Spleen (tissue), 11 donors: Measurements from ENCODE around the gene CPN2. TPM values are rescaled to one million over a fixed set of nuclear protein-coding genes. Genes with fewer than 3 reads are reported as not detected.

Experiments used
- DNase-seq: peaks from one replicate; pipeline ENCODE4 v3.0.0-alpha.2; 2020
- H3K27ac ChIP-seq, 8 donors: fragments of 200-600 bp; sonication (generic) in 7 of 8; 1 replicate in 4 of 8; 2 replicates in 4 of 8; pipeline versions ENCODE4 v1.5.0 to v1.8.0; 2016 to 2021; ENCODE audit warnings: inconsistent platforms in 4 of 8, mild to moderate bottlenecking in 4 of 8, moderate library complexity in 1 of 8
- H3K27me3 ChIP-seq, 7 donors: fragments of 200-600 bp; sonication (generic) in 6 of 7; replicated peaks in 1 of 7; 1 replicate in 4 of 7; 2 replicates in 3 of 7; pipeline versions ENCODE4 v1.5.0 to v1.8.0; 2016 to 2021; ENCODE audit warnings: inconsistent platforms in 3 of 7, mild to moderate bottlenecking in 1 of 7
- H3K36me3 ChIP-seq, 6 donors: fragments of 200-600 bp; sonication (generic) in 5 of 6; 1 replicate in 4 of 6; 2 replicates in 2 of 6; pipeline versions ENCODE4 v1.5.0 to v1.8.0; 2016 to 2021; ENCODE audit warnings: inconsistent platforms in 2 of 6
- H3K4me1 ChIP-seq, 6 donors: fragments of 200-600 bp; sonication (generic) in 5 of 6; 1 replicate in 3 of 6; 2 replicates in 3 of 6; pipeline versions ENCODE4 v1.5.0 to v1.8.0; 2016 to 2021; ENCODE audit warnings: inconsistent platforms in 3 of 6
- H3K4me3 ChIP-seq, 8 donors: fragments of 200-600 bp; sonication (generic) in 7 of 8; 1 replicate in 4 of 8; 2 replicates in 4 of 8; pipeline versions ENCODE4 v1.5.0 to v1.8.0; 2016 to 2021; ENCODE audit warnings: inconsistent platforms in 4 of 8, mild to moderate bottlenecking in 4 of 8, moderate library complexity in 2 of 8
- H3K9me3 ChIP-seq, 8 donors: fragments of 200-600 bp; sonication (generic) in 7 of 8; 1 replicate in 4 of 8; 2 replicates in 4 of 8; pipeline versions ENCODE4 v1.5.0 to v1.8.0; 2016 to 2021; ENCODE audit warnings: inconsistent platforms in 4 of 8
- CTCF ChIP-seq, 11 experiments: fragments of 200-600 bp in 7 of 11; fragments of 450-650 bp in 4 of 11; sonication (generic) in 4 of 11; IDR thresholded peaks in 8 of 11; conservative IDR thresholded peaks in 3 of 11; 1 replicate in 7 of 11; 2 replicates in 4 of 11; pipeline versions ENCODE4 v1.4.0 to v1.8.0; 2016 to 2021; ENCODE audit warnings: antibody characterized with exemption in 11 of 11, inconsistent platforms in 4 of 11, mild to moderate bottlenecking in 1 of 11
- POLR2A ChIP-seq, 3 donors: fragments of 450-650 bp; IDR thresholded peaks; one replicate each; pipeline ENCODE4 v1.5.1; 2017; ENCODE audit warnings: antibody characterized with exemption in 3 of 3, mild to moderate bottlenecking in 1 of 3
- POLR2AphosphoS5 ChIP-seq, 3 donors: sonication (generic); formaldehyde crosslinking; IDR thresholded peaks; one replicate each; pipeline ENCODE4 v1.5.1; 2017; ENCODE audit warnings: antibody characterized with exemption in 3 of 3
- WGBS, 5 donors: extraction: QIAGEN DNeasy Blood & Tissue Kit in 3 of 5; methylation state at CpG; one replicate each; pipeline versions ENCODE4 v1.1.5 to v1.1.7; 2013 to 2018; 5-methylcytosine and 5-hydroxymethylcytosine counted together
- intact Hi-C: fragments of 100-400 bp; cut with DNase I; formaldehyde crosslinking; loops from one replicate; pipeline ENCODE4 v1.15.0; 2023; ENCODE audit warnings: low total_unique reads
- polyA plus RNA-seq, 3 donors: library from polyadenylated mRNA; stranded (reverse); fragments of 200-250 nt; gene quantifications; one replicate each; pipeline ENCODE4 v1.2.1, GENCODE V29; 2013
- total RNA-seq, 7 donors: library from RNA; depleted of rRNA in 3 of 7; stranded (reverse); fragments of >200 nt in 3 of 7; fragmentation: NEBNext Ultra II Directional in 4 of 7; extraction: Animal tissue kit (Norgen Biotek cat#: 25700) in 4 of 7; gene quantifications; one replicate each; pipeline versions ENCODE4 v1.1.0 to v1.2.1, GENCODE V29; 2016 to 2021
- donor health status: healthy with polysubstance abuse.
- donor health status: DM: no; HTN: no; CAD: no; lungs with moderate emphysema.
- donor health status: DM: no; HTN: no; CAD: no.
- donor health status: Bipolar disorder and iron deficiency.
- donor health status: healthy.
- donor health status: DM: no; HTN: no; CAD: no.
- donor health status: DM: yes; HTN: yes; CAD: no.

CPN2 gene
- total and polyA plus RNA-seq, 10 donors, result 0.26 to 4.4 (median 0.76) TPM

- TF ChIP-seq POLR2A (IDR thresholded peaks at IDR 0.05), result no peak
- no peak for TF ChIP-seq CTCF (IDR thresholded peaks at IDR 0.05 in 8 of 11, conservative IDR thresholded peaks at IDR 0.05 in 3 of 11)
- TF ChIP-seq POLR2AphosphoS5 (IDR thresholded peaks at IDR 0.05), result no peak
- Histone ChIP-seq H3K27me3 (peaks cover 0 to 66% (median 0%) of the 10 kb centered on the region in 7 donors), H3K36me3 (no peaks in the 10 kb centered on the region), H3K4me3 (no peak overlapping the region), H3K27ac (no peak overlapping the region), H3K9me3 (no peaks in the 10 kb centered on the region), H3K4me1 (peaks cover 0 to 4% (median 0%) of the 10 kb centered on the region in 6 donors)
- intact Hi-C loops, result no loop called here
- DNase-seq, result peak; percentile 33
- 89 to 97% (median 91%) methylated on average over 6 of the region's 6 CpGs for WGBS, 5 donors
Measured at GRCh38 chr3:194379231-194379630, 28.1 kb upstream of the CPN2 start.

GRCh38 chr3:194377708-194378107 lies 26.6 kb upstream of the CPN2 start:
- DNase-seq, result no peak
- H3K36me3 ChIP-seq, result no peaks in the 10 kb centered on the region
- intact Hi-C loops, result no loop called here
- H3K9me3 ChIP-seq, result no peaks in the 10 kb centered on the region
- TF ChIP-seq POLR2AphosphoS5 (IDR thresholded peaks at IDR 0.05), result no peak
- no peak for TF ChIP-seq CTCF (IDR thresholded peaks at IDR 0.05 in 8 of 11, conservative IDR thresholded peaks at IDR 0.05 in 3 of 11)
- no peak for TF ChIP-seq POLR2A (IDR thresholded peaks at IDR 0.05)
- no peak overlapping the region for H3K4me3 ChIP-seq
- H3K4me1 ChIP-seq, result peaks cover 0 to 4% (median 0%) of the 10 kb centered on the region in 6 donors
- peaks cover 0 to 60% (median 0%) of the 10 kb centered on the region in 7 donors for H3K27me3 ChIP-seq
- no peak overlapping the region for H3K27ac ChIP-seq
- WGBS, 5 donors, result 71 to 95% (median 91%) methylated on average over 1 of the region's 1 CpG

- peaks cover 0 to 4% (median 0%) of the 10 kb centered on the region in 6 donors for H3K4me1 ChIP-seq
- no peaks in the 10 kb centered on the region for H3K9me3 ChIP-seq
- H3K4me3 ChIP-seq, result no peak overlapping the region
- H3K27ac ChIP-seq, result no peak overlapping the region
- no peak for DNase-seq
- intact Hi-C loops, result no loop called here
- 88 to 94% (median 89%) methylated on average over 10 of the region's 10 CpGs for WGBS, 5 donors
- H3K36me3 ChIP-seq, result no peaks in the 10 kb centered on the region
- TF ChIP-seq POLR2A (IDR thresholded peaks at IDR 0.05) (no peak), CTCF (IDR thresholded peaks at IDR 0.05 in 8 of 11, conservative IDR thresholded peaks at IDR 0.05 in 3 of 11) (no peak), POLR2AphosphoS5 (IDR thresholded peaks at IDR 0.05) (no peak)
- H3K27me3 ChIP-seq, result peaks cover 0 to 55% (median 0%) of the 10 kb centered on the region in 7 donors
Measured at GRCh38 chr3:194376241-194376560, 25.1 kb upstream of the CPN2 start.

GRCh38 chr3:194375473-194376240 lies 24.5 kb upstream of the CPN2 start:
- Histone ChIP-seq H3K4me3 (peak overlapping the region in 1 of 8 donors; percentile 16), H3K36me3 (no peaks in the 10 kb centered on the region), H3K27ac (no peak overlapping the region), H3K9me3 (no peaks in the 10 kb centered on the region), H3K4me1 (peaks cover 0 to 4% (median 0%) of the 10 kb centered on the region in 6 donors), H3K27me3 (peaks cover 0 to 55% (median 0%) of the 10 kb centered on the region in 7 donors)
- no peak for DNase-seq
- intact Hi-C loops, result no loop called here
- no peak for TF ChIP-seq POLR2AphosphoS5 (IDR thresholded peaks at IDR 0.05)
- TF ChIP-seq POLR2A (IDR thresholded peaks at IDR 0.05), result no peak
- no peak for TF ChIP-seq CTCF (IDR thresholded peaks at IDR 0.05 in 8 of 11, conservative IDR thresholded peaks at IDR 0.05 in 3 of 11)
- 53 to 70% (median 60%) methylated on average over 15 of the region's 15 CpGs for WGBS, 5 donors
